Panc1 (cell line): ENCODE results near the gene TBX18. TPM values are rescaled to one million over a fixed set of nuclear protein-coding genes. Genes with fewer than 3 reads are reported as not detected.

Experiments used
- ATAC-seq: fragments of 200-7000 bp; cut with Tn5 transposase; 2 replicates; pipeline ENCODE4 v1.9.1; 2020; ENCODE audit warnings: mild to moderate bottlenecking, moderate library complexity
- BruUV-seq: library from RNA; stranded (reverse); fragments of 400-500 nt; replicated peaks from 2 replicates; lab custom pipeline; 2021; lab: Mats Ljungman, UMichigan
- CTCF ChIA-PET: fragments of 300-600 bp; sonication (Branson Sonifier 250); formaldehyde crosslinking; loops from one replicate; lab custom pipeline; 2022; ENCODE audit warnings: antibody characterized with exemption; lab: Charles Lee
- POLR2A ChIA-PET: fragments of 300-600 bp; sonication (Branson Sonifier 250); formaldehyde crosslinking; loops from one replicate; lab custom pipeline; 2022; ENCODE audit warnings: antibody characterized with exemption; lab: Charles Lee
- DNase-seq: peaks from one replicate; pipeline ENCODE4 v3.0.0-alpha.2; 2010; ENCODE audit warnings: low read depth, low spot score
- H3K27ac ChIP-seq: 2 replicates; pipeline ENCODE4 v1.5.1; 2011; ENCODE audit warnings: mild to moderate bottlenecking, low read length, inconsistent platforms
- H3K27me3 ChIP-seq: fragments of 200-500 bp; sonication (Bioruptor generic); 2 replicates; pipeline ENCODE4 v1.6.0; 2014; ENCODE audit warnings: low read length, inconsistent platforms; ENCODE audit not compliant: control insufficient read depth, insufficient read depth
- H3K36me3 ChIP-seq: fragments of 200-500 bp; sonication (Bioruptor generic); 2 replicates; pipeline ENCODE4 v1.5.1; 2014; ENCODE audit warnings: inconsistent platforms, mild to moderate bottlenecking, low read length, moderate library complexity; ENCODE audit not compliant: control insufficient read depth, insufficient read depth
- H3K4me1 ChIP-seq: 2 replicates; pipeline ENCODE4 v1.5.1; 2011; ENCODE audit warnings: inconsistent platforms, mild to moderate bottlenecking, low read length, moderate library complexity; ENCODE audit not compliant: control insufficient read depth, insufficient read depth
- H3K4me3 ChIP-seq, 2 experiments: 2 replicates each; pipeline ENCODE4 v1.5.1; 2011 to 2012; ENCODE audit warnings: low read depth in 2 of 2, low read length in 2 of 2, mild to moderate bottlenecking in 2 of 2, inconsistent platforms in 1 of 2, moderate library complexity in 1 of 2
- H3K9me3 ChIP-seq: fragments of 200-500 bp; sonication (Bioruptor generic); 2 replicates; pipeline ENCODE4 v1.5.1; 2014; ENCODE audit warnings: low read depth, mild to moderate bottlenecking, inconsistent platforms, low read length, moderate library complexity; ENCODE audit not compliant: control insufficient read depth, insufficient read depth
- POLR2AphosphoS5 ChIP-seq: IDR thresholded peaks from 2 replicates; pipeline ENCODE4 v1.6.1; 2012; ENCODE audit warnings: mild to moderate bottlenecking, low read depth, low read length, moderate library complexity
- SIN3A ChIP-seq: IDR thresholded peaks from 2 replicates; pipeline ENCODE4 v1.6.1; 2012; ENCODE audit warnings: low read depth, mild to moderate bottlenecking, low read length, moderate library complexity, borderline replicate concordance; ENCODE audit not compliant: insufficient read depth
- TCF7L2 ChIP-seq: IDR thresholded peaks from 2 replicates; pipeline ENCODE4 v1.6.1; 2011; ENCODE audit warnings: mild to moderate bottlenecking, low read depth, low read length, inconsistent platforms
- in situ Hi-C: cut with HindIII; loops from 2 replicates; pipeline ENCODE4 v1.10.0; 2016; ENCODE audit warnings: low sequenced_read_pairs, low pct_unique_long_range_greater_than_20kb
- intact Hi-C: fragments of 100-400 bp; cut with micrococcal nuclease; formaldehyde crosslinking; loops from one replicate; pipeline ENCODE4 v1.10.0; 2022; ENCODE audit not compliant: unreplicated experiment
- total RNA-seq: library from RNA; stranded (reverse); gene quantifications from one replicate; pipeline ENCODE4 v1.2.1, GENCODE V29; 2021; ENCODE audit not compliant: unreplicated experiment
- TF ChIP-seq, protein P1 (sequence below), 2 experiments: IDR thresholded peaks; 2 replicates each; pipeline ENCODE4 v1.6.1; 2011 to 2012; ENCODE audit warnings: low read depth in 2 of 2, control low read depth in 1 of 2, low read length in 1 of 2, mild to moderate bottlenecking in 1 of 2, moderate library complexity in 1 of 2; ENCODE audit not compliant: insufficient read depth in 1 of 2
- TF ChIP-seq, protein P2 (sequence below): fragments of 450-650 bp; IDR thresholded peaks from 2 replicates; pipeline ENCODE4 v1.5.1; 2017; ENCODE audit warnings: mild to moderate bottlenecking

Gene TBX18
- total RNA-seq, 1 experiment from 2014 or later = 10.1 TPM

DNA sequence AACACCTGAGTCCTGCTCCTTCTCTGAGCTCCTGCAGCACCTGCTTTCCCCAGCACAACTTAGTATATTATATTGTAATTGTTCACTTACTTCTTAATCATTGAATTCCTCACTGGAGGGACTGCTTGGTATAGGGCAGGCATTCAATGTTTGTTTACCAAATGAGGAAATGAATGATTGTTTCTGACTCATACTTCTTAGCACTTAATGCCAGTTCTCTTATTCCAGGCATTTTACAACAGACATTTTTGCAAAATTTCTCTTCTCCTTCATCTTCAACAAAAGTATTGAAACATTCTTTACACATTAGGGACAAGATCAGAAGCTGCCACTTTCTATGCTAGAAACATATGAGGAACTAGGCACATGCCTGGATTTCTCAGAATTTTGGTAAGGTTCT is 119.4 kb downstream of the TBX18 start:
- CTCF ChIA-PET = no interaction called here
- H3K4me1 ChIP-seq = no peaks in the 10 kb centered on the region
- intact Hi-C loops = no loop called here

DNA sequence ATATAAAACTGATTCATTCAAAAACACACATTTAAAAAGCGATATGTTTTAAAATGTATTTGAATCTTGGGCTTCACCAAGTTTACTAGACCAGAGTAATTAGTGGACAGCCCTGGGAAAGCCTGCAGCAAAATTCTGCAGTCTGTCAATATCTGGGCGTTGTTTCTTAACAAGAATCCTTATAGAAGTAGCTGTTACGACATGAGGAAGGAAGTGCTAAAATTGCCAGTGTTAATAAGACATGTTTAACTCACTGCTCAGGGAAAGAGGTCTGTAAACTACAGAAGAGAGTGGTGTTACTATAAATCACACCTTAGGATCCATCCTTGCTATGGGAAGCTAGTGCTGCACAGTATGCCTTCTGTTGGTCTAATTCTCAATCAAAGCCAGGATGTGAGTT is 120.6 kb downstream of the TBX18 start:
- intact Hi-C loops = no loop called here
- TF ChIP-seq TCF7L2 = no peak
- TF ChIP-seq SIN3A = no peak
- TF ChIP-seq, protein P1, sequence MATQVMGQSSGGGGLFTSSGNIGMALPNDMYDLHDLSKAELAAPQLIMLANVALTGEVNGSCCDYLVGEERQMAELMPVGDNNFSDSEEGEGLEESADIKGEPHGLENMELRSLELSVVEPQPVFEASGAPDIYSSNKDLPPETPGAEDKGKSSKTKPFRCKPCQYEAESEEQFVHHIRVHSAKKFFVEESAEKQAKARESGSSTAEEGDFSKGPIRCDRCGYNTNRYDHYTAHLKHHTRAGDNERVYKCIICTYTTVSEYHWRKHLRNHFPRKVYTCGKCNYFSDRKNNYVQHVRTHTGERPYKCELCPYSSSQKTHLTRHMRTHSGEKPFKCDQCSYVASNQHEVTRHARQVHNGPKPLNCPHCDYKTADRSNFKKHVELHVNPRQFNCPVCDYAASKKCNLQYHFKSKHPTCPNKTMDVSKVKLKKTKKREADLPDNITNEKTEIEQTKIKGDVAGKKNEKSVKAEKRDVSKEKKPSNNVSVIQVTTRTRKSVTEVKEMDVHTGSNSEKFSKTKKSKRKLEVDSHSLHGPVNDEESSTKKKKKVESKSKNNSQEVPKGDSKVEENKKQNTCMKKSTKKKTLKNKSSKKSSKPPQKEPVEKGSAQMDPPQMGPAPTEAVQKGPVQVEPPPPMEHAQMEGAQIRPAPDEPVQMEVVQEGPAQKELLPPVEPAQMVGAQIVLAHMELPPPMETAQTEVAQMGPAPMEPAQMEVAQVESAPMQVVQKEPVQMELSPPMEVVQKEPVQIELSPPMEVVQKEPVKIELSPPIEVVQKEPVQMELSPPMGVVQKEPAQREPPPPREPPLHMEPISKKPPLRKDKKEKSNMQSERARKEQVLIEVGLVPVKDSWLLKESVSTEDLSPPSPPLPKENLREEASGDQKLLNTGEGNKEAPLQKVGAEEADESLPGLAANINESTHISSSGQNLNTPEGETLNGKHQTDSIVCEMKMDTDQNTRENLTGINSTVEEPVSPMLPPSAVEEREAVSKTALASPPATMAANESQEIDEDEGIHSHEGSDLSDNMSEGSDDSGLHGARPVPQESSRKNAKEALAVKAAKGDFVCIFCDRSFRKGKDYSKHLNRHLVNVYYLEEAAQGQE (IDR thresholded peaks at IDR 0.05; ENCODE audit: insufficient read depth in 1 of 2, low read depth in 2 of 2, low read length in 1 of 2) = no peak
- no peak for TF ChIP-seq POLR2AphosphoS5
- TF ChIP-seq, protein P2, sequence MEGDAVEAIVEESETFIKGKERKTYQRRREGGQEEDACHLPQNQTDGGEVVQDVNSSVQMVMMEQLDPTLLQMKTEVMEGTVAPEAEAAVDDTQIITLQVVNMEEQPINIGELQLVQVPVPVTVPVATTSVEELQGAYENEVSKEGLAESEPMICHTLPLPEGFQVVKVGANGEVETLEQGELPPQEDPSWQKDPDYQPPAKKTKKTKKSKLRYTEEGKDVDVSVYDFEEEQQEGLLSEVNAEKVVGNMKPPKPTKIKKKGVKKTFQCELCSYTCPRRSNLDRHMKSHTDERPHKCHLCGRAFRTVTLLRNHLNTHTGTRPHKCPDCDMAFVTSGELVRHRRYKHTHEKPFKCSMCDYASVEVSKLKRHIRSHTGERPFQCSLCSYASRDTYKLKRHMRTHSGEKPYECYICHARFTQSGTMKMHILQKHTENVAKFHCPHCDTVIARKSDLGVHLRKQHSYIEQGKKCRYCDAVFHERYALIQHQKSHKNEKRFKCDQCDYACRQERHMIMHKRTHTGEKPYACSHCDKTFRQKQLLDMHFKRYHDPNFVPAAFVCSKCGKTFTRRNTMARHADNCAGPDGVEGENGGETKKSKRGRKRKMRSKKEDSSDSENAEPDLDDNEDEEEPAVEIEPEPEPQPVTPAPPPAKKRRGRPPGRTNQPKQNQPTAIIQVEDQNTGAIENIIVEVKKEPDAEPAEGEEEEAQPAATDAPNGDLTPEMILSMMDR = no peak
- Histone ChIP-seq H3K27ac (no peak overlapping the region), H3K36me3 (no peaks in the 10 kb centered on the region), H3K4me3 (no peak overlapping the region), H3K27me3 (no peaks in the 10 kb centered on the region), H3K4me1 (no peaks in the 10 kb centered on the region), H3K9me3 (no peaks in the 10 kb centered on the region)
- no TSS peak for BruUV-seq
- in situ Hi-C loops = no loop called here
- DNase-seq = no peak
- ChIA-PET POLR2A (no interaction called here), CTCF (interaction anchor here (0.7 kb wide), 1 partner anchor 728 kb away, joined by 3 read pairs; no protein-coding TSS in a partner anchor)
- no peak for ATAC-seq

More for the DNA sequence above, 119.4 kb downstream of the TBX18 start:
- H3K4me3 ChIP-seq = no peak overlapping the region
- TF ChIP-seq SIN3A = no peak
- TF ChIP-seq, protein P2 = no peak
- no peak for TF ChIP-seq POLR2AphosphoS5
- TF ChIP-seq, protein P1 (IDR thresholded peaks at IDR 0.05; ENCODE audit: insufficient read depth in 1 of 2, low read depth in 2 of 2, low read length in 1 of 2) = no peak
- TF ChIP-seq TCF7L2 = no peak
- H3K27me3 ChIP-seq = no peaks in the 10 kb centered on the region
- ATAC-seq = no peak
- no peak for DNase-seq
- no peak overlapping the region for H3K27ac ChIP-seq
- H3K36me3 ChIP-seq = no peaks in the 10 kb centered on the region
- POLR2A ChIA-PET = no interaction called here
- no peaks in the 10 kb centered on the region for H3K9me3 ChIP-seq
- BruUV-seq = no TSS peak
- in situ Hi-C loops = no loop called here
